Stimulated activated CD4-positive, alpha-beta T cell treated with anti-CD3 and anti-CD28 coated beads, Interleukin-15, amount 100 ng/mL, for 1 hour (primary cell): ENCODE data around the gene IGF1R.

Experiments used
- DNase-seq, 2 donors: peaks; one replicate each; pipeline ENCODE4 v3.0.0-alpha.2; 2020; ENCODE audit warnings: low read depth in 1 of 2, low spot score in 1 of 2

Gene IGF1R

DNA sequence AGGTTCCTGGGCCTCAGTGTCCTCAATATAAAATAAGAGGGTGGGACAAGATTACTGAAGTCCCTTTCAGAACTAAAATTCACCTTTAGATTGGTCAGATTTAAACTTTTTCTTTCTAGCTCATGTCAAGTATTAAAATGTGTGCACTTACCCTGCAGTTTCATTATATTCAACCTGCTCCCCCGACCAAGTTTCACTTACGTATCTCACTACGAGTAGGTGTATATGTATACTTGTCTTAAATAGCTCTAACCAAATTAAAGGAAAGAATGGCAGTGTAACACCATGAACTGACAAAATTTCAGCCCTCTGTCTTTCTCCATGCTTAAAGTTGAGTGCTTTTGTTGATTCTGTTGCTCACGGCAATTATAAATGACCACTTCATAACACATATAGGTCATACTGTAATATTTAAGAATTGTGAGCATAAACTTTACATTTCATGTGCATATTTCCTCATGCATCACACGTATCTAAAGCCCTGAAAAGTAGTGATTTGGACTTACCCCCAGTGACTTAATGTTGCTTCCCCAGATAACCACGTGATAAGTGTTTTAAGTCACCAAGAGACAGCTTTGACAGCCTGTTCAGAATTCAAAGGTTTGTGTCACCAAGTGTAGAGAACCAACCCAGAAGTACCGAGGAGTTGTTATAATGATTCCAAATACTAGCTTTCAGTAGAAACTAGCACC is 289.2 kb downstream of the IGF1R start:
- DNase-seq: no peak

DNA sequence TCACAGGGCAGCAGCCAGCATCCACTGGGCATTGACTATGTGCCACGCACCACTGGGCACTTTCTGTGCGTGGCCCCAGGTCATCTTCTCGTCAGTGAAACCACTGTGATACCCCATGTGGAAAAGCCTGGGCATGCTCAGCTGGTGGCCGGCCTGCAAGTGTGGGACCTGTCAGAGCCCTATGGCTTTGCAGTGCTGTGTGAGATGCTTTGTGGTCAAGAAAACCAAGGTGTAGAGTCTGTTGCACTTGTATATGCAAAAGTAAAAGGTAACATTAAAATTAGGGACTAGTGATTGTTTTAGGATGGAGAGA is 289.7 kb downstream of the IGF1R start:
- DNase-seq: no peak

DNA sequence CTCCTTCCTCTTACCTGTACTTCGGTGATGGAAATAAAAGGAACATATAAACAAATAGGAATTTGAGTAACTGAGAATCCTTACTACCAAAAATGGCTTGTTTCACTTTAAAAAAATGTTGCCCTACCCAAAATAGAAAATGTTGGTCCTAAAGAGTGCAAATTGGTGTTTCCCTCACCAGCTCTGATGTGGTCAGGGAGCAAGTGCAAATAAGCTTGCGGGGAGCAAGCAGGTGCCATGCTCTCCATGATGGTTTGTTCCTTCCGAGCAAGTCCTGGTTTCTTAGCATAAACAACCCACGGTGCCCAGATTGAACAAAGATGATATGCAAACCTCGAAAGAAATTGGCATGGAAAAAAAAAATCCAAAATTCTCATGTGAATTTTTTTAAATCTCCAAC is 290.5 kb downstream of the IGF1R start:
- DNase-seq: no peak

DNA sequence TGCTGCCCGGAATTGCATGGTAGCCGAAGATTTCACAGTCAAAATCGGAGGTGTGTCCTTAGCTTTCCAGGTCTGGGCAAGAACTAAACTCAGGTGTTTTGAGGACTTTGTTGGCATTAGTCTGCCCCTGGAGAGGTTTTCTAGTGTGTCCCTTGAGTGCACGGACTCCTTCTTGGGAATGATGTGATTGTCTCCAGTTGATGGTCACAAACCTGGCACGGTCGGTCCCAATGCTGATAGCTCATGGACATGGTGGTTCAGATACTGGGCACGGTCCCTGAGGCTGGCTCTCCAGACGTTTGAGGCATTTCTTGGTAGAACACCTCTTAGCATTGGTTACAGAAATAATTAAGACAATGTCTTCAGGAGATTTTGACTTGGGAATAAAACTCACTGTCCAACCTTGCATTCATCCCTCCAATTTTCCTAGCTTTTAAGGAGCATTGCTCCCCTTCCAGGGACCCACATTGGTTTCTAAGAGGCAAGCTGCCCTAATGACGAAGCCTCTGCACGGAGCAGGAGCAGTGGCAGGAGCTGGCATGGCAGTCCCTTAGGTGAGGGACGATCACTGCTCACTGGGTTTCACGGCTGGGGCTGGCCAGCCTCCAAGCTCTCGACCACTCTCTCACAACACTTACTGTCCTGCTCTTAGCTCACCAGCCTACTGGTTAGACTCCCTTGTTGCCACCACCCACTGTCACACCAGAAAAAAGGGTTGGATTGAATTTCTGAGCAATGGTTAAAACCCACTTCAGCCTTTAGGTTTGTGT is 291.2 kb downstream of the IGF1R start:
- DNase-seq: no peak

DNA sequence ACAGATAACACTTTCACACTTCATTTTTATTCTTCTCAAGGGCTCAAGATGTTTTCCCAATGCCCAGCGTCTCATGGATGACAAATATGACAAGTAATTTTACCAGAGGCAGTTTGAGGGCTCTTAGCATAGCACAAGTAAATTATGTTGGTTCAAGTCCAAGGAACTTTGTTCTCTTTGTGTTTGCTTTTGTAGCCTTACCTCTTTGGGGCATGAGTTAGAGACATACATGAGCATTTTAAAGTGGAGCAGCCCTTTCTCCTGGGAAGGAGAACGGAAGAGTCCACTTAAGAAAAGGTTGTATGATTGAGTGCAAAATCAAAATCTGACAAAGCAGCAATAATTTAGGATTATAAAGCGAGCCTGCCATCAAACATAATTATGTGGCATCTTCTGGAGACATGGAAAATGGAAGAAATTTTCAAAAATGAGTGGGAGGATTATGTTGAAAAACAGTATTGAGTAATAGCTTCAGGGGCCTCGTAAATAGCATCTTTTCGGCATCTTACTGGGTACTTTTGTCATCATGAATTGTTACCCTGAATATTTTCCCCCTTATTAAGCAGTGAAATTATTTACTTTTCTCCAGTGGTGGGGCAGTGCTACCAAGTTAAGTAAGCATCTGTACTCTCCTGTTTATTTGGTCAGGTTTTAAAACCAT is 293.4 kb downstream of the IGF1R start:
- no peak for DNase-seq

DNA sequence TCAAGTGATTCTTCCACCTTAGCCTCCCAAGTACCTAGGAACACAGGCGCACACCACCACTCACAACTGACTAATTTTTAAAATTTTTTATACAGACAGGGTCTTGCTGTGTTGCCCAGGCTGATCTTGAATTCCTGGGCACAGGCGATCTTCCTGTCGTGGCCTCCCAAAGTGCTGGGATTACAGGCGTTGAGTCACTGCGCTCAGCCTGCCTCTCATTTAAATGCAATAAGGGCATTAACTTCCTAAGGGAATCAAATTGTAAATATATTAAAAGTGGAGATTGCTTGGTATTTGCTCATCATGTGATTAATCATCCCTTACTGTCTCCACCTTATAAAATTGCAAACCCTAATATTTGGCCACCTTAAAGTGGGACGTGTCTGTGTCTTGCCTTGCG is 294.1 kb downstream of the IGF1R start:
- DNase-seq: no peak

DNA sequence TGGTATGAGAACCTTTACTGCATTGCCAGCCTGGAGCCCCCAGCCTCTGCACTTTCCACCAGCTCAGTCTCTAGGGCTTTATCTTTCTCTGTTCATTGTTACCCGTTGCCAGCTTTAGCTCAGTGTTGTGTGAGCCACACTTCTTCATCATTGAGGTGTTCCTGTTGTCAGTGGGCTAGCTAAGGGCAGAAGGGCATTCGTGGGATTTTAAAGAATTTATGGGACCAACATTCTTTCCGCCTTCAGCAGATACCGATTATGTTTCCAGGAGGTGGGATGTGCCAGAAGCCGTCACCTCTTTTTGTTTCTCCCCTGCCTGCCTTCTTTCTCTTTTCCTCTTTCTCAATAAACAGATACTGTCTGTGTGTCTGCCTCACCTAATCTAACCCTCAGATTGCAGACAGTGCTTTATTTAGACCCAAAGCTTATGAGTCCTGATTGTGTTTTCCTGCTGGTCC is 294.7 kb downstream of the IGF1R start:
- DNase-seq: no peak

DNA sequence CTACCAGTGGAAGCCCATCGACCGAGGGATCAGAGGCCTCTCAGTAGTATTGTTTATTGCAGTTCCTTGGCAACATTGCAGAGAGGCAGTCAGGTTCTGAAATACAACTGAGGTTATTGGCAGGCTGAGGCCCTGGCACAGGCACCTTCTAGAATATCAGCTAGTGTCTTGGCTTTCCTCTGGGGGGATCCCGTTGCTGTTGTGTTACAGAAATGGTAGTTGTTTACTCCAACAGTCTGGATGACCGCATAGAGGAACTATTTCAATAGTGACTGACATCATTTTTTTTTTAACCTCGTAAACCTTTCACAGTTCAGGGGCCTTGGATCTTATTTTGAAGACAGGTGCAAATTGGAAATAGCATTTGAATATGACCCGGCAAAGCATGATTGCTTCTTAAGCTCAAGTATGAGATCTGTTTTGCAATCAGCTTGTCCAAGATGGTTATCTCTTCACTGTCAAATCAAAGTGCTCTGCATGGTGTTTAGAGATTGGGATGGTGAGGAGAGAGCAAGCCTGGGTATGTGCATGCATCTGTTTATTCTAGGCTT is 295.3 kb downstream of the IGF1R start:
- no peak for DNase-seq

DNA sequence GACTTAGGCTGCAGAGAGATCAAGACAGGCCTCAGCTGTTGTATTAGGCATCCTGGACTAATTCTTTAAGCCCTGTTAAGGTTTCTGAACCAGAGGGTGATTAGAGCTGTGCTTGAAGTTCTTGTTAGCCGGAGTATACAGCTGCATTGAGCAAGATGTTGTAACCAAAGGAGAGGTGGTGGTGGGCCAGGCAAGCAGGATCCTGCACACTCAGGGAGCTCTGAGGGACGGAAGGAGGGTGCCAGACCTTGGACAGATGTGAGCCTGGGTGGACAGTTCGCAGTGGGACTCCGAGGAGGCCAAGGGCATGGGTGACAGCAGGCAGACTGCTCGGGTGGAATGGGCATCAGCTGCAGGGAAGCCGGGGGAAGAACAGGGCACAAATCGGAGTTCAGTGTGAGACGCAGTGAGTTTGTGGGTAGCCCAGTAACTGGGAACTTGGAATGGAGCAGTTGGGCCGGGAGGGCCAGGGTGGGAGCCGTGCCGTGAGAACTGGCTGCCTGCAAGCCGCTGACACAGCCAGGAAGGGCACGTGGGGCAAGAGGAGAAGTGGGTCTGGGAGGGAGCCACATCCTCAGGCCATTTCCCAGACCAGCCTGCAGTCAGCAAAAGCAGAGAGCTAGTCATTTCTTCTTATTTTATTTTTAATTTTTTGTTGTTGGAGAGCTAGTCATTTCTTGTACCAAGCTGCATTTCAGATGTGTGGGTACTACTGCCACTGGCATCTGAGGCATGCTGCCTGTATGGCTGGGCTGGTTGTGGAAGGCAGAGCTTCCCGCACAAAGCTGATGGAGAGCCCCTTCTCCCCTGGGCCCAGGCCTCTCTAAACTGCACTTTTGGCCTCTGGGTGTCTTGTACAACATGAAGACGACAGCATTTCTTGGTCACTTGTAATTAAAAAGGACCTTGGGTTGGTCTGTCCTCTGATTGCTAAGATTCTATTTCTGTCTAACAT is 298.2 kb downstream of the IGF1R start:
- DNase-seq: no peak

DNA sequence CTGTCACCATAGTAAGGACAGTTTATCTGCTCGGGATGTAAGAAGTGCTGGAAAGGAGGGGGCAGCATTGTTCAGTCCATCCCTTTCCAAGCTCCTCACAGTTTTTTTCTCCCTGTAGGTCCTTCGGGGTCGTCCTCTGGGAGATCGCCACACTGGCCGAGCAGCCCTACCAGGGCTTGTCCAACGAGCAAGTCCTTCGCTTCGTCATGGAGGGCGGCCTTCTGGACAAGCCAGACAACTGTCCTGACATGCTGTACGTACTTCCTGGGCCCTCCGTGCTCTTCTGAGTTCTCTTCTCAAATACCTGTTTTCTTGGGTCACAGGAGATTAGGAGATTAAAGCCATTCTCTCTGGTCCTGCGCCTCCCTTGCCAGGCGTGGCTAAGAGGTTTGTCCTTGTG is 300.1 kb downstream of the IGF1R start:
- DNase-seq: no peak

DNA sequence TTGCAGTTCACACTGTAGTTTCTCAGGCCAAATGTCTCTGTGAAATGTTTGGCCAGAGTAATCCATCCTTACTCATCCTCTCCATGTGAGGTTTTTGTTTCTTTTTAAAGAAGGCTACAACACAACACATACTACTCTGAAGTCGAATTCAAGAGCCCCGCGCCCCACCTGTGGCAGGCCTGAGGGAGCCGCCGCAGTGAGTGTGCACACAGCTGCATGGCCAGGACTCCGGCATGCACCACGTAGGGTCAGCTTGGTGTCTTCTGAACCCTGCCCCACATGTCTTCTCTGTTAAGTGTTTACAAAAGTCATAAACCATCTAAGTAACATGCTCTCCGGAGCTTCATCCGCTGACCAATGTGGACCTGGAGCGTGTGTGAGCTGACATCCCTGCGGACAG is 300.6 kb downstream of the IGF1R start:
- no peak for DNase-seq

DNA sequence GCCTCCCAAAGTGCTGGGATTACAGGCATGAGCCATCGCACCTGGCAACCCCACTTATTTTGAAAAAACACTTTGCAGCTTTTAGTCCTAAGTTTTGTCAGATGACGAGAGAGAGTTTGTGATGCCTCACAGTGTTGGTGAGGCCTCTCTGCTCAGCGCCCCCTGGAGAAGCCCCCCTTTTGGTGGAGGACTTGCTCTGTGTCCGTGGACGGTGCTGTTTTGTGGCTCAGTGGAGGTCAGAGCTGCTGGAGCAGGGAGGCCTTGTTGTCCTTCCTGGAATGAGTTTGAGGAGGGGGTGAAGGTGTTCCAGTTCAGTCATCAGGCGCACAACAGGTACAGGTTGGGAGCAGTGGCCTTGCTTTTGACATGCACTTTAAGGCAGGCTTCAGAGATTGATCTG is 301.3 kb downstream of the IGF1R start:
- DNase-seq: no peak

DNA sequence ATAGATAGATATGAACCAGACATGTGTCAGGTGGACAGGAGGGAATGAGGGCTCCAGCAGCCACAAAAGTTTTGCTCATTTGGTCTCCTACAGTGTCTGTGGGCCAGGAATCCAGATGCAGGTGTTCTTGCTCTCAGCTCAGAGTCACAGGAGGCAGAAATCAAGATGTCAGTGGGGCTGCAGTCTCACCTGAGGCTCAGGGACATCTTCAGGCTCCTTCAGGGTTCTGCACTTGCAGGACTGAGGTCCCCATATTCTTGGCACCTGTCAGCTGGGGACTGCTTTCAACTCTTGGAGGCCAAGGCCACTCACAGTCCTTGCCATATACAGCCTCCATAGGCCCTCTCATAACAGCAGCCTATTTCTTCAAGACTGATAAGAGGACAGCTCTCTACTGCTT is 301.9 kb downstream of the IGF1R start:
- no peak for DNase-seq

DNA sequence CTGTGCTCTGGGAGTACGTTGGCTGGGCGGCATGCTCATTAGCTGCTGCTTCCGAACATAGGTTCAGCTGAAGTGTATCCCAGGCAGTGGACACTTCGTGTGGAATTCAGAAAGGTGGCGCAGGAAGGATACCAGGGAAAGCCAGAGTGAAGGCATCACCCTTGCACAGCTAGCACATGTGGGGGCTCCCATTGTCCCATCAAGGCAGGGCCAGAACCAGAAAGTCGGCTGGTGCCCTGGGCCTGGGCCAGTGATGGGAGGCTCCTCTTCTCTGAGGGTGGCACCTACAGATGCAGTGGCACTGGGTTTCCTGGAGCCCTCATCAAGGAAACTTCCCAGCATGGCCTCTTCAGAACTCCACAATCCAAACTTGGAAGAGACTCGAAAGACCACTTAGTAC is 302.7 kb downstream of the IGF1R start:
- DNase-seq: no peak

DNA sequence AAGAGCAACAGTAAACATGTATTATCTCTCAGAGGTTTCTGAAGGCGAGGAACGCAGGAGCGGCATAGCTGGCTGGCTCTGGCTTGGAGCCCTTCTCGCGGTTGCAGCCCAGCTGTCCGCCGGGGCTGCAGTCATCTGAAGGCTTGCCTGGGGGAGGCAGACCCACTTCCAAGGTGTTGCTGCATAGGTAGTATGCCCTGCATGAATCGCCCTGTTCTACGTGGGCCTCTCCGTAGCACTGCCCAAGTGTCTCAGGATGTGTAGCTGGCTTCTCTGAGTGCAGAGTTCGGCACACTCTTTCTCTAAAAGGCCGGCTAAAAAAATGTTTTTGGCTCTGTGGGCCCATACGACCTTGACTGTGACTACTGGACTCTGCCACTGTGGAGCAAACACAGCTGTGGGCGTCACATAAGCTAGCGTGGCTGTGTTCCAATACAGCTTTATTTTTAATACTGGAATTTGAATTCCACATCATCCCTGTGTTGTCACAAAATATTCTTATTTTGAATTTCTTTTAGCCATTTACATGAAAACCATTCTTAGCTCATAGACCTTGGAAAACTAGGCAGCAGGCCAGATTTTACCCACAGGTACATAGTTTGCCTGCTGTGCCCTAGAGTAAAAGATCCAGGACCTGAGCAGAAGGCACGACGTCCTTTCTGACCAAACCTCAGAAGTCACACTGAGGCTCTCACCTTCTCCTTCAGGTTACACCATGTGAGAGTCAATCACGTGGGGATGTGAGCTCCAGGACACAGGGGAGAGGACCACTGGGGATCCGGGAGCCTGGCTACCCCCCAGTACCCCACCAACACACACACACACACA is 303.4 kb downstream of the IGF1R start:
- no peak for DNase-seq

DNA sequence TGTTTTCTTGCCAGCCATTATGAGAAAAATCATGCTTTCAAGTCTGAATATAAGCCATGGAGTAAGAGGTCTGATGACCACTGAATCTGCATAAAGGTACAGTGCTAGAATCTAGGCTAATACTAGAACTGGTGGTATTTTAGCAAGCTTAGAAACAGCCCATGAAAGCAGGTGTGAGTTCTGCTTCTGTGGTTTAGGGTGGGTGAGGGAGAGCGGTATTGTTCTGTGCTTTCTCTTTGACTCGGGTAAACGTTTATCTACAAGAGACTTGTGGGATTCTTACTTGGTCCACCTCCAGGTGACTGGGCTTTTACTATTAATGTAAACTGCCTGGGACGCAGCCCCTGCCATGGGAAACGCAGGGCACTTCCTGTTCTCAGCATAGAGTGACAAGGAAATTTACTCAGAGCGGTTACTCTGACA is 304.1 kb downstream of the IGF1R start:
- no peak for DNase-seq

DNA sequence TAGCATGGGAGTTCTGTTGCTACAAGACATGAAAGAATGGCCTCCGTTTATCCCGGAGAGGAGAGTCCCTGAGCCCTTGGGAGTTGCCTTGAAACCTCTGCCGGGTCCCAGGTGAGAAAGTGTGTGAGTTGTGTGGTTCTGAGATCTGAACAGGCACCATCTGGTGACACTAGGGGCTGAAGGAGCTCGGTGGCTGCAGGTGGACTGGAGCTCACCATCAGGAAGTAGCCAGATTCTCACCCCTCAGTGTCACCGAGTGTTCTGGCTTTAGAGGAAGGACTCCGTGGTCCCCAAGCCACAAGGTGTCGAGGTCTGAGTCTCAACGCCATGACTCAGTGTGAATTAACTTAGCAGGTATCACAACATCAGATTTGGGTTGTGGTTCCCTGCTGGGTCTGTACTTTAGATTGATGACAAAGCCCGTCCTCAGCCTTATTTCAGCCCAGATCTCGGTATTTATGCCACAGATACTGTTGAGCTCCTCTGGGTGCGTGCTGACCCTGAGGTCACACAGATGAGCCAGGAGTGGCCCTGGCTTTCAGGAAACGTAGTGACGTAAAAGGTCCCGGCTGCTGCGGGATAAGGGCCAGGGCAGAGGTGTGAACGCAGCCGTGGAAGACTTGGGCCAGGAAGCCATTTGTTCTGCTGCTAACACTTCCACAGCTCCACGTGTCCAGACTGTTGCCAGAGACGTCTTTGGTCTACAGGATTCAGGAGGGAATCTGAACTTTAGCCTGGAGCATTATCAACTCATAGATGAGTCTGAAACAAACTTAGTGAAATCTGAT is 304.9 kb downstream of the IGF1R start:
- DNase-seq: no peak

DNA sequence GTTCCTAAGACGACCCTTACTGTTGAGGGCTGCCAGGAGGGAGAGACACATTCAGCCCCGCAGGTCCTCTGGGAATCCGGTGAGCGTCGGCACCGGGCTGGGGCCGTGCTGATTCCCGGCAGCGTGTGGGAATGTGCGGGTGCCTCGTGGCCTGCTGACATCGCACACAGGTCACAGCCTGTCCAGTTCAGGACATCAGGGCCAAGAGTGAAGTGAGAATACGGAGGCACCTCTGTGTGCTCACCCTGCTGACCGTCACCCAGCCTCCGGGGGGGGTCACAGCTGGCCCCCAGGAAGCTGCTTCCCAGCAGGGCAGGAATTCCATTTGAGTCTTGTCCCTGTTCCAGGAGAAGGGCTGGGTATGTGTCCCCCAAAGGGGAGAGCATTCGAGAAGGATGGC is 305.6 kb downstream of the IGF1R start:
- no peak for DNase-seq

DNA sequence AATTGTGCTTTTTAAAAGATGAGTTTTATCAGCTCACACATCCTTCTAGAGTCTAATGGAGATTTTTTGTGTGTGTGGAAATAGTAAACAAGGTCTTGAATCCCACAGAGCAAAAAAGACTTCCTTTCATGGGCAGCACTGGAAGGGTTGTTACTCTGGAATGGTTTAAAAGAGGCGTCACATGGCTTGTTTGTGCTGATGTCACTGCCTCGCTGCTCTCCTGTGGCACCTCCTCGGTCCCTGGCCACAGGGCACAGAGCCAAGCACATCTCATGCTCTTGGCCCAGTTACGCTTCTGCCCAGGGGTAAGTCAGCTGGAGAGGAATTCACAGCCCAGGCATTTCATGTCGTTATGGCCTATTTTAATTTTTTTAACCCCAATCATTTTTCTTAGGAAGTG is 306.1 kb downstream of the IGF1R start:
- no peak for DNase-seq
